CD4-positive, alpha-beta T cell treated with Interleukin-12 subunit alpha and Interleukin-12 subunit beta, for 1 hour (primary cell): Measurements from ENCODE around the gene MED26.

ENCODE experiments used
- DNase-seq: peaks from one replicate; pipeline ENCODE4 v3.0.0-alpha.2; 2020

MED26 gene

GRCh38 chr19:16649734-16650133 is 21.7 kb upstream of the MED26 start:
- no peak for DNase-seq

GRCh38 chr19:16645140-16645539 is 17.1 kb upstream of the MED26 start:
- no peak for DNase-seq

GRCh38 chr19:16641695-16642094 is 13.7 kb upstream of the MED26 start:
- no peak for DNase-seq

- no peak for DNase-seq
These were observed 12.9 kb upstream of the MED26 start for GRCh38 chr19:16640951-16641350.

GRCh38 chr19:16638666-16639065 is 10.7 kb upstream of the MED26 start:
- DNase-seq = no peak

GRCh38 chr19:16637535-16637934 is 9.5 kb upstream of the MED26 start:
- DNase-seq = no peak

GRCh38 chr19:16631465-16631864 is 3.5 kb upstream of the MED26 start:
- no peak for DNase-seq

GRCh38 chr19:16628984-16629691 is 1.1 kb upstream of the MED26 start:
- no peak for DNase-seq

GRCh38 chr19:16627928-16628182 is 149 bp downstream of the MED26 start:
- DNase-seq = no peak

- no peak for DNase-seq
These were observed 644 bp downstream of the MED26 start for GRCh38 chr19:16627193-16627927.

- no peak for DNase-seq
These were observed 1.2 kb downstream of the MED26 start for GRCh38 chr19:16626796-16627192.

GRCh38 chr19:16625163-16625958 is 2.6 kb downstream of the MED26 start:
- DNase-seq = no peak

GRCh38 chr19:16624236-16624635 is 3.8 kb downstream of the MED26 start:
- no peak for DNase-seq

GRCh38 chr19:16623576-16623975 is 4.4 kb downstream of the MED26 start:
- DNase-seq = no peak

- DNase-seq = no peak
These were observed 4.9 kb downstream of the MED26 start for GRCh38 chr19:16623066-16623465.

GRCh38 chr19:16621165-16621800 is 6.7 kb downstream of the MED26 start:
- no peak for DNase-seq

GRCh38 chr19:16620584-16620983 is 7.4 kb downstream of the MED26 start:
- no peak for DNase-seq

GRCh38 chr19:16620018-16620417 is 8.0 kb downstream of the MED26 start:
- no peak for DNase-seq

- DNase-seq = no peak
These were observed 8.5 kb downstream of the MED26 start for GRCh38 chr19:16619457-16619856.

GRCh38 chr19:16618248-16618647 is 9.8 kb downstream of the MED26 start:
- DNase-seq = no peak

GRCh38 chr19:16615808-16616207 is 12.2 kb downstream of the MED26 start:
- DNase-seq = no peak

- DNase-seq = no peak
These were observed 13.1 kb downstream of the MED26 start for GRCh38 chr19:16614941-16615340.

GRCh38 chr19:16613841-16614240 is 14.2 kb downstream of the MED26 start:
- DNase-seq = no peak

GRCh38 chr19:16612636-16613035 is 15.4 kb downstream of the MED26 start:
- DNase-seq = no peak
